GM23338 (cell line): ENCODE data around the gene EPG5.

Experiments used
- CREB1 ChIP-seq: fragments of 250-450 bp; sonication (Bioruptor Pico); IDR thresholded peaks from 2 replicates; pipeline ENCODE4 v1.5.0; 2020; ENCODE audit warnings: low read depth, mild to moderate bottlenecking, moderate library complexity
- CTCF ChIP-seq, 2 experiments: fragments of 200-600 bp in 1 of 2; sonication (generic) in 1 of 2; conservative IDR thresholded peaks; 2 replicates each; pipeline versions ENCODE4 v1.5.1 to v1.6.1; 2016 to 2017; ENCODE audit warnings: antibody characterized with exemption in 2 of 2, low read depth in 2 of 2, mild to moderate bottlenecking in 2 of 2, moderate library complexity in 1 of 2
- ETS1 ChIP-seq: IDR thresholded peaks from 2 replicates; pipeline ENCODE4 v1.6.1; 2016; ENCODE audit warnings: antibody characterized with exemption
- EZH2 ChIP-seq: fragments of 200-600 bp; sonication (generic); IDR thresholded peaks from one replicate; pipeline ENCODE4 v1.8.0; 2017; ENCODE audit warnings: antibody characterized with exemption, mild to moderate bottlenecking, low read depth; ENCODE audit not compliant: unreplicated experiment
- EZH2phosphoT487 ChIP-seq: fragments of 200-600 bp; sonication (generic); IDR thresholded peaks from one replicate; pipeline ENCODE4 v1.8.1; 2018; ENCODE audit warnings: antibody characterized with exemption; ENCODE audit not compliant: unreplicated experiment
- JUNB ChIP-seq: IDR thresholded peaks from one replicate; pipeline ENCODE4 v1.6.1; 2016; ENCODE audit warnings: antibody characterized with exemption; ENCODE audit not compliant: unreplicated experiment
- POLR2AphosphoS5 ChIP-seq: IDR thresholded peaks from 2 replicates; pipeline ENCODE4 v1.6.1; 2016; ENCODE audit warnings: antibody characterized with exemption, low read depth
- REST ChIP-seq: IDR thresholded peaks from one replicate; pipeline ENCODE4 v1.6.1; 2018; ENCODE audit warnings: antibody characterized with exemption; ENCODE audit not compliant: unreplicated experiment
- ZNF462 ChIP-seq: fragments of 250-450 bp; sonication (Bioruptor Pico); IDR thresholded peaks from 2 replicates; pipeline ENCODE4 v1.5.0; 2020; ENCODE audit warnings: mild to moderate bottlenecking, moderate library complexity

GRCh38 chr18:45801416-45802004 is 165.6 kb downstream of the EPG5 start:
- no peak for TF ChIP-seq ZNF462
- no peak for TF ChIP-seq CTCF (conservative IDR thresholded peaks at IDR 0.05; ENCODE audit: low read depth in 2 of 2)
- TF ChIP-seq CREB1 (CRISPR knock-in tag), result no peak
- TF ChIP-seq REST, result no peak
- TF ChIP-seq EZH2, result no peak
- no peak for TF ChIP-seq POLR2AphosphoS5
- no peak for TF ChIP-seq EZH2phosphoT487
- no peak for TF ChIP-seq JUNB
- TF ChIP-seq ETS1, result no peak
